SU-DHL-6 (cell line): ENCODE data around the gene CHURC1.

ENCODE experiments used
- EZH2phosphoT487 ChIP-seq: fragments of 200-600 bp; sonication (generic), shearing (Covaris generic); conservative IDR thresholded peaks from 2 replicates; pipeline ENCODE4 v1.6.1; 2018; ENCODE audit warnings: mild to moderate bottlenecking, antibody characterized with exemption, low read length, moderate library complexity, mixed read lengths
- TF ChIP-seq, protein P1 (sequence below): fragments of 200-600 bp; sonication (generic); IDR thresholded peaks from one replicate; pipeline ENCODE4 v1.5.1; 2017; ENCODE audit warnings: antibody characterized with exemption, mild to moderate bottlenecking, low read length, moderate library complexity; ENCODE audit not compliant: insufficient read depth, poor library complexity, severe bottlenecking

DNA sequence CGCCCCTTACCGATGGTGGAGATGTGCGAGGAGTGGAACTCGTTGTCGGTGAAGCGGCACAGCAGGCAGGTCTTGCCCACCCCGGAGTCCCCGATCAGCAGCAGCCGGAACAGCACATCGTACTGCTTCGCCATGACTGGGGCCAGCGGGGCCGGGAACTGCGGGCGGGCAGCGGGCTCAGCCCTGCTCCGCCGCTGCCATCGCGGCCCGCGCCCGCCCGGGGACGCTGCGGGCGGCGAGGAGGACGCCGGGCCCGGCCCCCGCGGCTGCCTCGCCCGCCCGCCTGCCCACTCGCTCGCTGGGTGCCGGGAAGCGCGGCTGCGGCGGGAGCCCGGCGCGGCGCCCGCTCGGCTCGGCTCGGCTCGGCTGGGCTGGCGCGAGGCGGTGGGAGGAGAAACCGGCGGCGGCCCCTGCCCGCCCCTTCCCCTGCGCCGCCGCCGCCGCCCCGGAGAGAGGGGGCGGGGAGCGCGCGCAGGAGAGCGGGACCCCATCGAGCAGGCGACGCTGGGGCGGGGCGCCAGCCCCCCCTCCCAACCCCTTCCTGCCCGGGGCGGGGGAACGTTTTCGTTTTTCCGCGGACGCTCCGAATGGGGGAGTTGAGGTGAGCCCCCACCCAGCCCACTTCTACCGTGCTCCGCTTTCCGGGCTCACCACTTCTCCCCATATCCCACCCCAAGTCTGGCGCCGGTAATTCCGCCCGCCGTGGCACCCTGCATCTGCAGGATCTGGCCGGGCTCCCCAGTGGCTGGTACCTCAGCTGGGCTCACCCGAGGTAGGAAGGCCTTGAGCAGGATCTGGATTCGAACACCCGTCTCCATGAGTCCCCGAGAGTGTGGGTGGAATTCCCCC is 57.9 kb downstream of the CHURC1 start, which contains the start of gene RAB15:
- TF ChIP-seq, protein P1, sequence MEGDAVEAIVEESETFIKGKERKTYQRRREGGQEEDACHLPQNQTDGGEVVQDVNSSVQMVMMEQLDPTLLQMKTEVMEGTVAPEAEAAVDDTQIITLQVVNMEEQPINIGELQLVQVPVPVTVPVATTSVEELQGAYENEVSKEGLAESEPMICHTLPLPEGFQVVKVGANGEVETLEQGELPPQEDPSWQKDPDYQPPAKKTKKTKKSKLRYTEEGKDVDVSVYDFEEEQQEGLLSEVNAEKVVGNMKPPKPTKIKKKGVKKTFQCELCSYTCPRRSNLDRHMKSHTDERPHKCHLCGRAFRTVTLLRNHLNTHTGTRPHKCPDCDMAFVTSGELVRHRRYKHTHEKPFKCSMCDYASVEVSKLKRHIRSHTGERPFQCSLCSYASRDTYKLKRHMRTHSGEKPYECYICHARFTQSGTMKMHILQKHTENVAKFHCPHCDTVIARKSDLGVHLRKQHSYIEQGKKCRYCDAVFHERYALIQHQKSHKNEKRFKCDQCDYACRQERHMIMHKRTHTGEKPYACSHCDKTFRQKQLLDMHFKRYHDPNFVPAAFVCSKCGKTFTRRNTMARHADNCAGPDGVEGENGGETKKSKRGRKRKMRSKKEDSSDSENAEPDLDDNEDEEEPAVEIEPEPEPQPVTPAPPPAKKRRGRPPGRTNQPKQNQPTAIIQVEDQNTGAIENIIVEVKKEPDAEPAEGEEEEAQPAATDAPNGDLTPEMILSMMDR, result no peak
- no peak for TF ChIP-seq EZH2phosphoT487
